HG03108 (cell line): ENCODE measurements around the gene KCNT2.

Source experiments
- ATAC-seq: cut with Tn5 transposase; IDR thresholded peaks from one replicate; pipeline ENCODE4 v1.9.1; 2021; ENCODE audit warnings: moderate library complexity; ENCODE audit not compliant: unreplicated experiment

KCNT2 gene

GRCh38 chr1:196451103-196451502 lies 157.1 kb downstream of the KCNT2 start:
- ATAC-seq = no peak

GRCh38 chr1:196450143-196451095 lies 157.8 kb downstream of the KCNT2 start:
- no peak for ATAC-seq

GRCh38 chr1:196449460-196449859 lies 158.8 kb downstream of the KCNT2 start:
- no peak for ATAC-seq

- ATAC-seq = no peak
Observed at GRCh38 chr1:196445775-196446174, 162.5 kb downstream of the KCNT2 start.

- no peak for ATAC-seq
Observed at GRCh38 chr1:196444634-196445033, 163.6 kb downstream of the KCNT2 start.

GRCh38 chr1:196442366-196442765 lies 165.9 kb downstream of the KCNT2 start:
- no peak for ATAC-seq

- ATAC-seq = no peak
Observed at GRCh38 chr1:196440711-196441110, 167.5 kb downstream of the KCNT2 start.

GRCh38 chr1:196438329-196438728 lies 169.9 kb downstream of the KCNT2 start:
- no peak for ATAC-seq

GRCh38 chr1:196437671-196438070 lies 170.6 kb downstream of the KCNT2 start:
- no peak for ATAC-seq

GRCh38 chr1:196433000-196433399 lies 175.2 kb downstream of the KCNT2 start:
- no peak for ATAC-seq

- no peak for ATAC-seq
Observed at GRCh38 chr1:196427976-196428734, 180.1 kb downstream of the KCNT2 start.

- no peak for ATAC-seq
Observed at GRCh38 chr1:196425513-196425912, 182.7 kb downstream of the KCNT2 start.

- ATAC-seq = no peak
Observed at GRCh38 chr1:196423612-196424011, 184.6 kb downstream of the KCNT2 start.

- no peak for ATAC-seq
Observed at GRCh38 chr1:196418772-196419171, 189.5 kb downstream of the KCNT2 start.

- no peak for ATAC-seq
Observed at GRCh38 chr1:196415978-196416377, 192.3 kb downstream of the KCNT2 start.

- no peak for ATAC-seq
Observed at GRCh38 chr1:196412326-196412725, 195.9 kb downstream of the KCNT2 start.

GRCh38 chr1:196410768-196411167 lies 197.5 kb downstream of the KCNT2 start:
- no peak for ATAC-seq

- ATAC-seq = no peak
Observed at GRCh38 chr1:196409586-196409985, 198.7 kb downstream of the KCNT2 start.

- no peak for ATAC-seq
Observed at GRCh38 chr1:196407358-196408051, 200.7 kb downstream of the KCNT2 start.

GRCh38 chr1:196405839-196406238 lies 202.4 kb downstream of the KCNT2 start:
- no peak for ATAC-seq
